Measurements from ENCODE around the gene SEH1L.

Gene SEH1L

DNA sequence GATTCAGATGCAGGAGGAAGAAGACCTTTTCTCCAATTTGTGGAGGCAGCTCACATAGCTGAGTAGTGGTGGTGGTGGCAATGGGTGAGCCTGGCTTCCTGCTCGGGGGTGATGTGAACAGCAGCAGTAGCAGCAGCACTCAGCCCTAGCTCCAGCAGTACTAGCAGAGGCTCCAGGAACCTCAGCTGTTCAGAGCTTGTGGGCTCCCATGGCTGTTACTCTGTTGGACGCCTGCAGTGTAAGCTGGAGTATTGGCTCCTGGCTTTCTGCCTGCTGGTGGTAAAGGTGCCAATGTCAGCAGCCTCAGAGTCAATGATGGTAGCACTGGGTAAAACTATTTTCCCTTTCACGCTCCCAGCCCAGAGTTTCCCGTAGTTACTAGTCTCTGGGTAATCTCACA, 3.1 kb upstream of the SEH1L start:
- no peak overlapping the region for H3K4me3 ChIP-seq (ENCODE audit: low read depth, low read length)
- 0 out of 2 replicates have a peak, but pooled peaks cover 1% of the 10 kb centered on the region for H3K36me3 ChIP-seq (ENCODE audit: control insufficient read depth, insufficient read depth, low read length)
- no peaks in the 10 kb centered on the region for H3K9me3 ChIP-seq (ENCODE audit: control insufficient read depth, insufficient read depth, low read length)
- H3K9ac ChIP-seq (ENCODE audit: low read depth, low read length) = no peak overlapping the region
- H3K27me3 ChIP-seq (ENCODE audit: control insufficient read depth, insufficient read depth, low read length) = no peaks in the 10 kb centered on the region
- H3K4me1 ChIP-seq (ENCODE audit: control insufficient read depth, insufficient read depth, low read length) = peaks cover 7% of the 10 kb centered on the region; the same call in 1 of the 2 replicates
- no peak overlapping the region for H3K27ac ChIP-seq (ENCODE audit: low read depth, low read length)

DNA sequence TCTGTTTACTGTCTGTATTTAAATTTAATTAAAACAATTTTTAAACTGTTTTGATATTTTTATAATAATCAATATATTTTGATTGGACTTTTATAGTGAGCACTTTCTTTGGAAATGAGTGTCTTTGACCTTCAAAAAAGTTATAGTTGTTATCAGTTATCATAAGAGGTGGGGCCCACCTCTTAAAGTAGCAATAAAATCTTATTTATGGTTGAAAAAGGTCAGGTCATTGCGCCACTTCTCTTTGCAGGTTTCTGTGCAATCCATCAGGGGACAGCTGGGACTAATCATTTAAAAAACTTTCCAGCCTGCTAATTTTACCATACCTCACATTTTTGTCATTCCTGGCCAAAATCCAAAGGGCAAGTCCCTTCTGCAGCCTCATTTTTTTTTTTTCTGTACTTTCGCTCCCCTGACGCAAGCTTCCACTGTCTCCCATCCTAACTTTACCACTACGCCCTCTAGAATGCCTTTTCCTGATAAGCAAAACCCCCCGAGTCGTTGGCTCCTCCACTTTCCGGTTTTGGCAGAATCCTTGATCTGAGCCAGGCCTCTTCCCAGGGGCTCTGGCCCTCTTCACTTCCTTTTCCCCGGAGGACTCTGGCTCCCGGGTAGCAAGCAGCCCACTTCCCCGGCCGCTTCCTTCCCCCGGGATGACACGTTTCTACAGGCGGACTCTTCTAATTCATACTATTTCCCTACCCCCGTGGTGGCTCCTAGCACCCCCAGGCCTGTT, 1.1 kb upstream of the SEH1L start:
- Histone ChIP-seq H3K27ac (ENCODE audit: low read depth, low read length) (peak overlapping the region; percentile 80), H3K4me3 (ENCODE audit: low read depth, low read length) (peak overlapping the region; percentile 82), H3K4me1 (ENCODE audit: control insufficient read depth, insufficient read depth, low read length) (peaks cover 7% of the 10 kb centered on the region; the same call in 1 of the 2 replicates), H3K9me3 (ENCODE audit: control insufficient read depth, insufficient read depth, low read length) (no peaks in the 10 kb centered on the region), H3K36me3 (ENCODE audit: control insufficient read depth, insufficient read depth, low read length) (0 out of 2 replicates have a peak, but pooled peaks cover 9% of the 10 kb centered on the region), H3K9ac (ENCODE audit: low read depth, low read length) (peak overlapping the region; percentile 16; the same call in 1 of the 2 replicates), H3K27me3 (ENCODE audit: control insufficient read depth, insufficient read depth, low read length) (no peaks in the 10 kb centered on the region)

DNA sequence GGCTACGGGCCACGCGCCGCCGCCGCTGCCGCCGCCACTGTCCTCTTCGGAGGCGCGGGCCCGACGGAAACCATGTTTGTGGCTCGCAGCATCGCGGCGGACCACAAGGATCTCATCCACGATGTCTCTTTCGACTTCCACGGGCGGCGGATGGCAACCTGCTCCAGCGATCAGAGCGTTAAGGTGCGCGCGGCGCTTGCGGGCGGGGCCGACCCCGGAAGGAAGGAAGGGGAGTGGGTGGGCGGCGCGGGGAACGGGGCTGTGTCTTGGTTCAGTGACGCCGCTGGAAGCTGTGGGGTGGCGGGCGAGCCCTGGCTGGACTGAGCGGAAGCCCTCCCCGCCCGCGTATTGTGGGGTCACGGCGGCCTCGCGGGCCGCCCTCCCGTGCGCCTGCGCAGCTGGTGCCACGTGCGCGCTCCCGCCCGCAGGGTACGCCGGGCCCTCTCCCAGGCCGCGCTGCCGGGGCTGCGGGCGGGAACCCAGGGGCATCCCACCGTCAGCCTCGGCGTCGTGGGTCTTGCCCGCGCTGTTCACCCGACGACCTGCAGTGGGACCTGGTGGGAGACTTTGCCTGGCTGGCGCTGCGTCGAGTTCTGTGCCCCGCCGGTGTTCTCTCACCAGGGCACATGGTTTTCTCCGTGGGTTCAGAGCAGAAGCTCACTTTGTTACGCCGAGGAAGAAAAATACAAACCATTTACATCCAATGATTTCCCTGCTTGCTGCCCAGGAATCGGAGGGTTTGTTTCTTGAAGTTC, 416 bp downstream of the SEH1L start:
- H3K9me3 ChIP-seq (ENCODE audit: control insufficient read depth, insufficient read depth, low read length) = no peaks in the 10 kb centered on the region
- H3K36me3 ChIP-seq (ENCODE audit: control insufficient read depth, insufficient read depth, low read length) = peaks cover 16% of the 10 kb centered on the region
- H3K4me3 ChIP-seq (ENCODE audit: low read depth, low read length) = peak overlapping the region; percentile 91
- H3K9ac ChIP-seq (ENCODE audit: low read depth, low read length) = peak overlapping the region; percentile 91
- H3K4me1 ChIP-seq (ENCODE audit: control insufficient read depth, insufficient read depth, low read length) = peaks cover 7% of the 10 kb centered on the region; the same call in 1 of the 2 replicates
- H3K27me3 ChIP-seq (ENCODE audit: control insufficient read depth, insufficient read depth, low read length) = no peaks in the 10 kb centered on the region
- peak overlapping the region; percentile 99 for H3K27ac ChIP-seq (ENCODE audit: low read depth, low read length)

DNA sequence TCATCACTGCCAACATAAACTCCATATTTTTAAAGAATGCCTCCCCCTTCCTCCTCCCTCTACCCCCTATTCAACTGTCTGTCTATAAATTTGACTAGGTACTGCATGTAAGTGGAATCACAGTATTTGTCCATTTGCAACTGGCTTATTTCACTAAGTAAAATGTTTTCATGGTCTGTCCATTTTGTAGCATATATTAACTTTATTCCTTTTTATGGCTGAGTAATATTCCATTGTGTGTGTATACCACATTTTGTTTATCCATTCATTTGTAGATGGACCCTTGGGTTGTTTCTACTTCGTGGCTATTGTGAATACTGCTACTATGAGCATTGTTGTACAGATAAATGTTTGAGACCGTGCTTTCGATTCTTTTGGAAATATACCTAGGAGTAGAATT, 10.7 kb downstream of the SEH1L start:
- Histone ChIP-seq H3K9ac (ENCODE audit: low read depth, low read length) (no peak overlapping the region), H3K4me3 (ENCODE audit: low read depth, low read length) (no peak overlapping the region), H3K4me1 (ENCODE audit: control insufficient read depth, insufficient read depth, low read length) (no peaks in the 10 kb centered on the region), H3K36me3 (ENCODE audit: control insufficient read depth, insufficient read depth, low read length) (peaks cover 71% of the 10 kb centered on the region), H3K9me3 (ENCODE audit: control insufficient read depth, insufficient read depth, low read length) (no peaks in the 10 kb centered on the region), H3K27ac (ENCODE audit: low read depth, low read length) (no peak overlapping the region), H3K27me3 (ENCODE audit: control insufficient read depth, insufficient read depth, low read length) (no peaks in the 10 kb centered on the region)

DNA sequence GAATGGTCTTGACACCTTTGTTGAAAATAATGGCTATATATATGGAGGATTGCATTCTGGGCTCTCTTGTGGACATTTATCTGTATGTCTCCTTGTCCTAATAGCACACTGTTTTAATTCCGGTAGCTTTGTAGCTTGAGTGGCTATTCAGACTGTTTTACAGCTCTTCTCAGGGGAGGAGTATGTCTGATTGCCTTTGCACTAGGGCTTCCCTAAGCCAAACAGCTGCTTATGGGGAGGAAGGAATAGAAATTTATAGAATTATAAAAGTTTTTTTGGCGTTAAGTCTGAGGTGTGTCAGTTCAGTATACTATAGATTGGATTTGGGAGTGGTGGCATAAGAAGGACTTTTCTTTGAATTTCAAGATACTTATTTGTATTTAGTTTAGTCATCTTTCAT, 12.6 kb downstream of the SEH1L start:
- H3K27ac ChIP-seq (ENCODE audit: low read depth, low read length) = no peak overlapping the region

DNA sequence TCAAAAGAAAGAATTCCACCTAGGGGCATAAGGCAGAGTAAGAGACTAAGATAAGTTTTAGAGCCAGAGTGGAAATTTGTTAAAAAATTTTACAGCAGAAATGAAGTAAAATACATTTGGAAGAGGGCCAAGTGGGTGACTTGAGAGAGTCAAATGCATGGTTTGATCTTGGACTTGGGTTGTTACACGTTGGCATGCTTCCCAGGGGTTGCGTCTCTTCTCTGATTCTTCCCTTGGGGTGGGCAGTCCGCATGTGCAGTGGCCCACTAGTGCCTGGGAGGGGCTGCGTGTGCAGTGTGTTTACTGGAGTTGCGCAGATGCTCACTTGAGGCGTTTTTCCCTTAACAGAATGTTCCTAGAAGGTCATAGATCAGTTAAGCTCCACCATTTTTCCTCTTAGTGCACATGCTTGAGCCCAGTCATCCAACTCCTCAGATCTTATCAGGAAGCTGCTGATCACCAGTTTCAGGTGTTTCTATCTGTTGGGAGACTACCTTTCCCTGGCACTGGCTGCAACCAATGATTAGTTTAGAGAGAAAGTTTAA, 13.1 kb downstream of the SEH1L start:
- Histone ChIP-seq H3K4me1 (ENCODE audit: control insufficient read depth, insufficient read depth, low read length) (no peaks in the 10 kb centered on the region), H3K27me3 (ENCODE audit: control insufficient read depth, insufficient read depth, low read length) (no peaks in the 10 kb centered on the region), H3K4me3 (ENCODE audit: low read depth, low read length) (no peak overlapping the region), H3K36me3 (ENCODE audit: control insufficient read depth, insufficient read depth, low read length) (peaks cover 74% of the 10 kb centered on the region), H3K27ac (ENCODE audit: low read depth, low read length) (no peak overlapping the region), H3K9ac (ENCODE audit: low read depth, low read length) (no peak overlapping the region), H3K9me3 (ENCODE audit: control insufficient read depth, insufficient read depth, low read length) (no peaks in the 10 kb centered on the region)

More for the DNA sequence above, 12.6 kb downstream of the SEH1L start:
- no peak overlapping the region for H3K4me3 ChIP-seq (ENCODE audit: low read depth, low read length)
- no peaks in the 10 kb centered on the region for H3K27me3 ChIP-seq (ENCODE audit: control insufficient read depth, insufficient read depth, low read length)
- no peak overlapping the region for H3K9ac ChIP-seq (ENCODE audit: low read depth, low read length)
- H3K4me1 ChIP-seq (ENCODE audit: control insufficient read depth, insufficient read depth, low read length) = no peaks in the 10 kb centered on the region
- peaks cover 74% of the 10 kb centered on the region for H3K36me3 ChIP-seq (ENCODE audit: control insufficient read depth, insufficient read depth, low read length)
- no peaks in the 10 kb centered on the region for H3K9me3 ChIP-seq (ENCODE audit: control insufficient read depth, insufficient read depth, low read length)

DNA sequence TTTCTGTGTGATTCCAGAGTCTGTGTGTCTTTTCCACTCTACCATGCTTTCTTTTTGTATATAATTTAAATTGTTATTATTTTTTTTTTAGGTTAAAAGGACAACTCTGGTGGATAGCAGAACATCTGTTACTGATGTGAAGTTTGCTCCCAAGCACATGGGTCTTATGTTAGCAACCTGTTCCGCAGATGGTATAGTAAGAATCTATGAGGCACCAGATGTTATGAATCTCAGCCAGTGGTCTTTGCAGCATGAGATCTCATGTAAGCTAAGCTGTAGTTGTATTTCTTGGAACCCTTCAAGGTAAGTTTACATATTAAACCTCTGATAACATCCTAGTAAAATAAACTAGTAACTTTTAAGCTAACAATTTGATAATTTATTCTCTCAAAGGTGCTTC, 15.3 kb downstream of the SEH1L start:
- Histone ChIP-seq H3K27ac (ENCODE audit: low read depth, low read length) (no peak overlapping the region), H3K9me3 (ENCODE audit: control insufficient read depth, insufficient read depth, low read length) (no peaks in the 10 kb centered on the region), H3K27me3 (ENCODE audit: control insufficient read depth, insufficient read depth, low read length) (no peaks in the 10 kb centered on the region), H3K9ac (ENCODE audit: low read depth, low read length) (no peak overlapping the region), H3K4me3 (ENCODE audit: low read depth, low read length) (no peak overlapping the region), H3K4me1 (ENCODE audit: control insufficient read depth, insufficient read depth, low read length) (no peaks in the 10 kb centered on the region), H3K36me3 (ENCODE audit: control insufficient read depth, insufficient read depth, low read length) (peaks cover 77% of the 10 kb centered on the region)

DNA sequence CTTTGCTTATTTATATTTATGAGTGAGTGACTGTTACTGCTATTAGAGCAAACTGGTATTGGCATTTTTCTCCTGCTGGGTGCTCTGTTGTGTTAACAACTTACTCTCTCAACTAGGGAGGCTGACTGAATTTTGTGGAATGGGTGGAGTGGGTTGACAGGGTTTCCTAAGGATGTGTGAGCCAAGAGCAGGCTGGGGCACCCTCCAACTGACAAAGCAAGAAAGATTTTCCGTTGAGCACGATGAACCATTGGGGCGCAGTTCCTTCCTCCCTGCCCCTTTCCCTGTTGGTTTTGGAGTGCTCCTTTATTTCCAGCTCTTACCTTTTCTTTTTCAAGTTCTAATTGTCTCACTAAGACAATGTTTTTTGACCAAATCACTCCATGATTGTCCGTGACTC, 20.3 kb downstream of the SEH1L start:
- no peaks in the 10 kb centered on the region for H3K9me3 ChIP-seq (ENCODE audit: control insufficient read depth, insufficient read depth, low read length)
- H3K9ac ChIP-seq (ENCODE audit: low read depth, low read length) = no peak overlapping the region
- H3K4me1 ChIP-seq (ENCODE audit: control insufficient read depth, insufficient read depth, low read length) = no peaks in the 10 kb centered on the region
- peaks cover 64% of the 10 kb centered on the region for H3K36me3 ChIP-seq (ENCODE audit: control insufficient read depth, insufficient read depth, low read length)
- H3K4me3 ChIP-seq (ENCODE audit: low read depth, low read length) = no peak overlapping the region
- H3K27ac ChIP-seq (ENCODE audit: low read depth, low read length) = no peak overlapping the region
- H3K27me3 ChIP-seq (ENCODE audit: control insufficient read depth, insufficient read depth, low read length) = no peaks in the 10 kb centered on the region

DNA sequence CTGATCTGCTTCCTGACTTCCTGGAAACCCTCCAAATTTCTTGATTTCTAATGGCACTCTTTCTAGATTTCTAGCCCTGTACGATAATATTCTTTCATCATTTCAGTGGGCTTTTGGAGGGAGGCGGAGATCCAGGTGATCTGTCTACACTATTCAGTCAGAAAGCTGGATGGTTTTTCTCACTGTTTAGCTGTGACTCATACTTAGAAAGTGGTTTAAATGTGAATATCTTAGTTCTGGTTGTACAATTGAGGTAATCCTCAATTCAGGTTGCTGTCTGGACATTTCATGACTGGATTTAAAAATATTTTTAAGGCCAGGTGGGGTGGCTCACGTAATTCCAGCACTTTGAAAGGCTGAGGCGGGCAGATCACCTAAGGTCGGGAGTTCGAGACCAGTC, 20.8 kb downstream of the SEH1L start:
- Histone ChIP-seq H3K27ac (ENCODE audit: low read depth, low read length) (no peak overlapping the region), H3K27me3 (ENCODE audit: control insufficient read depth, insufficient read depth, low read length) (no peaks in the 10 kb centered on the region), H3K4me1 (ENCODE audit: control insufficient read depth, insufficient read depth, low read length) (no peaks in the 10 kb centered on the region), H3K9ac (ENCODE audit: low read depth, low read length) (no peak overlapping the region), H3K36me3 (ENCODE audit: control insufficient read depth, insufficient read depth, low read length) (peaks cover 63% of the 10 kb centered on the region), H3K9me3 (ENCODE audit: control insufficient read depth, insufficient read depth, low read length) (no peaks in the 10 kb centered on the region), H3K4me3 (ENCODE audit: low read depth, low read length) (no peak overlapping the region)

DNA sequence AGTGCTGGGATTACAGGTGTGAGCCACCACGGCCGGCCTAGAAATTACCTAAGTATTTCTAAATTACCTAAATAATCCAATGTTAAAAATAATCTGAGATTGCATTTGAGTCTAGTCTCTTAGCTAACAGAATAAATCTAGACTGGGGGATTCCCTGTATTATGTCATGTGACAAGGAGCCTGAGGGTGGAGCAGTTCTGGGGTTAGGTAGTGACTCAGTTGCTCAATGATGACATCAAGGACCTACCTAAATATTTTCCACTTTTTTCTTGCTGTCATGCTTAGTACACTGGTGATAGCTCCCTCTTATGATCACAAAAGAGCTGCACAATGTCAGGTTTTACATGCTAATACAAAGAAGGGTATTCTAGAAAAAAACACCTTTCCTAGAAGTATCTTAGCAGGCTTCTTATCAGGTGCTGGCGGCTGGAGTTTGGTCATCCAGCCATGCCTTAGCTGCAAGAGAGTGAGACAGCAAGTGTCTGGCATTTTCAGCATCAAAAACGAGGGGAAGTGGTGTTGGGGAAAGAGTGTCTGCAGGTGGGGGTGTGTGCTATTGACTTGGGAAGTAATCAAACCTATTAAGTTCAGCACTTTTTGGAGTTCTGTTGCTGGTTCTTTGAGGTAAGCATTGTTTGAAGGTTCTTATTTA, 25.9 kb downstream of the SEH1L start:
- Histone ChIP-seq H3K9me3 (ENCODE audit: control insufficient read depth, insufficient read depth, low read length) (0 out of 2 replicates have a peak, but pooled peaks cover 3% of the 10 kb centered on the region), H3K36me3 (ENCODE audit: control insufficient read depth, insufficient read depth, low read length) (peaks cover 78% of the 10 kb centered on the region), H3K27ac (ENCODE audit: low read depth, low read length) (no peak overlapping the region), H3K4me3 (ENCODE audit: low read depth, low read length) (no peak overlapping the region), H3K4me1 (ENCODE audit: control insufficient read depth, insufficient read depth, low read length) (no peaks in the 10 kb centered on the region), H3K27me3 (ENCODE audit: control insufficient read depth, insufficient read depth, low read length) (no peaks in the 10 kb centered on the region), H3K9ac (ENCODE audit: low read depth, low read length) (no peak overlapping the region)

Measured in HUES48 (cell line).